ENCODE data around the gene C6orf141.
"Not testable (repeated sequence)": the region's sequence is repeated elsewhere in the genome, so short reads cannot be mapped to it uniquely, and the experiment has no call there.

The C6orf141 gene

GRCh38 chr6:49582529-49582928, 32.1 kb downstream of the C6orf141 start:
- DNase-seq, result no peak

- DNase-seq, result not testable (repeated sequence)
Observed at GRCh38 chr6:49587262-49587661, 36.8 kb downstream of the C6orf141 start.

All from NCI-H1105 treated with DMSO at 0.1 percent for 48 hours (cell line).